ENCODE data around the gene APBA2.
"Not testable (repeated sequence)": the region's sequence is repeated elsewhere in the genome, so short reads cannot be mapped to it uniquely, and the experiment has no call there.

APBA2 gene

DNA sequence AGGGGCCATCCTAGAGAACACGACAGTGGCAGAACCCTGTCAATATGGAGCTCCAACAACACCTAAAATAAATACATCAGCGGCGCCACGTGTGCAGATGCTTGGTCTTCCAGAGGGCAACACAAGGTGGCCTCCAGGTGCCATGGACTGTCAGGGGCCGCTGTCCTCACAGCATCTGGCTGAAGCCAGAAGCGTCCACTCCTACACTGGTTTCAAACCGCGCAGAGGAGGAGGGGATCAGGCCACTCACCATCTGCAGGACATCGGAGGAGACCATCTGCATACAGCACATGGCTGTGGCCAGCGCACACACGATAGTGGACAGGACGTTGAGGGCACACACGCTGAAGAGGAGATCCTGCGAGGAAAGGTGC, 265.7 kb downstream of the APBA2 start:
- no peaks in the 10 kb centered on the region for H3K4me1 ChIP-seq (ENCODE audit: control insufficient read depth, insufficient read depth, low read length, poor library complexity, severe bottlenecking)
- DNase-seq = no peak
- no peak overlapping the region for H3K27ac ChIP-seq (ENCODE audit: insufficient read depth, low read length, poor library complexity, severe bottlenecking)
- no peaks in the 10 kb centered on the region for H3K36me3 ChIP-seq (ENCODE audit: control insufficient read depth, insufficient read depth, low read length)
- no peaks in the 10 kb centered on the region for H3K27me3 ChIP-seq (replicated peaks; ENCODE audit: control insufficient read depth, insufficient read depth, low read length, poor library complexity, severe bottlenecking)
- no peaks in the 10 kb centered on the region for H3K9me3 ChIP-seq (ENCODE audit: control insufficient read depth, low read length)
- no peak overlapping the region for H3K4me3 ChIP-seq (ENCODE audit: insufficient read depth, low read depth, low read length, poor library complexity, severe bottlenecking)

GRCh38 chr15:29156521-29156920, 270.7 kb downstream of the APBA2 start:
- DNase-seq = no peak
- no peaks in the 10 kb centered on the region for H3K9me3 ChIP-seq (ENCODE audit: control insufficient read depth, low read length)
- H3K27ac ChIP-seq (ENCODE audit: insufficient read depth, low read length, poor library complexity, severe bottlenecking) = no peak overlapping the region
- H3K4me3 ChIP-seq (ENCODE audit: insufficient read depth, low read depth, low read length, poor library complexity, severe bottlenecking) = no peak overlapping the region
- no peaks in the 10 kb centered on the region for H3K36me3 ChIP-seq (ENCODE audit: control insufficient read depth, insufficient read depth, low read length)
- H3K4me1 ChIP-seq (ENCODE audit: control insufficient read depth, insufficient read depth, low read length, poor library complexity, severe bottlenecking) = no peaks in the 10 kb centered on the region
- no peaks in the 10 kb centered on the region for H3K27me3 ChIP-seq (replicated peaks; ENCODE audit: control insufficient read depth, insufficient read depth, low read length, poor library complexity, severe bottlenecking)

GRCh38 chr15:29159771-29160455, 274.1 kb downstream of the APBA2 start:
- no peak for DNase-seq
- H3K36me3 ChIP-seq (ENCODE audit: control insufficient read depth, insufficient read depth, low read length) = no peaks in the 10 kb centered on the region
- no peaks in the 10 kb centered on the region for H3K9me3 ChIP-seq (ENCODE audit: control insufficient read depth, low read length)

GRCh38 chr15:29162411-29162810, 276.6 kb downstream of the APBA2 start:
- Histone ChIP-seq H3K36me3 (ENCODE audit: control insufficient read depth, insufficient read depth, low read length) (no peaks in the 10 kb centered on the region), H3K4me1 (ENCODE audit: control insufficient read depth, insufficient read depth, low read length, poor library complexity, severe bottlenecking) (no peaks in the 10 kb centered on the region), H3K4me3 (ENCODE audit: insufficient read depth, low read depth, low read length, poor library complexity, severe bottlenecking) (no peak overlapping the region), H3K9me3 (ENCODE audit: control insufficient read depth, low read length) (no peaks in the 10 kb centered on the region), H3K27ac (ENCODE audit: insufficient read depth, low read length, poor library complexity, severe bottlenecking) (no peak overlapping the region), H3K27me3 (replicated peaks; ENCODE audit: control insufficient read depth, insufficient read depth, low read length, poor library complexity, severe bottlenecking) (no peaks in the 10 kb centered on the region)
- no peak for DNase-seq

More at GRCh38 chr15:29159771-29160455, 274.1 kb downstream of the APBA2 start:
- Histone ChIP-seq H3K27ac (ENCODE audit: insufficient read depth, low read length, poor library complexity, severe bottlenecking) (no peak overlapping the region), H3K27me3 (replicated peaks; ENCODE audit: control insufficient read depth, insufficient read depth, low read length, poor library complexity, severe bottlenecking) (no peaks in the 10 kb centered on the region), H3K4me3 (ENCODE audit: insufficient read depth, low read depth, low read length, poor library complexity, severe bottlenecking) (no peak overlapping the region), H3K4me1 (ENCODE audit: control insufficient read depth, insufficient read depth, low read length, poor library complexity, severe bottlenecking) (no peaks in the 10 kb centered on the region)

DNA sequence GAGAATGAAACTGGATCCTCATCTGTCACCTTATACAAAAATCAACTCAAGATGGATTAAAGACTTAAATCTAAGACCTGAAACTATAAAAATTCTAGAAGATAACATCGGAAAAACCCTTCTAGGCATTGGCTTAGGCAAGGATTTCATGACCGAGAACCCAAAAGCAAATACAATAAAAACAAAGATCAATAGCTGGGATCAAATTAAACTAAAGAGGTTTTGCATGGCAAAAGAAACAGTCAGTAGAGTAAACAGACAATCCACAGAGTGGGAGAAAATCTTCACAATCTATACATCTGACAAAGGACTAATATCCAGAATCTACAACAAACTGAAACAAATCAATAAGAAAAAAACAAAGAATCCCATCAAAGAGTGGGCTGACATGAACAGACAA, 281.3 kb downstream of the APBA2 start:
- not testable (repeated sequence) for H3K4me3 ChIP-seq (ENCODE audit: insufficient read depth, low read depth, low read length, poor library complexity, severe bottlenecking); H3K9me3 ChIP-seq (ENCODE audit: control insufficient read depth, low read length); DNase-seq; H3K36me3 ChIP-seq (ENCODE audit: control insufficient read depth, insufficient read depth, low read length); H3K27me3 ChIP-seq (replicated peaks; ENCODE audit: control insufficient read depth, insufficient read depth, low read length, poor library complexity, severe bottlenecking); H3K4me1 ChIP-seq (ENCODE audit: control insufficient read depth, insufficient read depth, low read length, poor library complexity, severe bottlenecking); H3K27ac ChIP-seq (ENCODE audit: insufficient read depth, low read length, poor library complexity, severe bottlenecking)

Measured in effector memory CD4-positive, alpha-beta T cell (primary cell).